ENCODE data around the gene ZNF385D.

DNA sequence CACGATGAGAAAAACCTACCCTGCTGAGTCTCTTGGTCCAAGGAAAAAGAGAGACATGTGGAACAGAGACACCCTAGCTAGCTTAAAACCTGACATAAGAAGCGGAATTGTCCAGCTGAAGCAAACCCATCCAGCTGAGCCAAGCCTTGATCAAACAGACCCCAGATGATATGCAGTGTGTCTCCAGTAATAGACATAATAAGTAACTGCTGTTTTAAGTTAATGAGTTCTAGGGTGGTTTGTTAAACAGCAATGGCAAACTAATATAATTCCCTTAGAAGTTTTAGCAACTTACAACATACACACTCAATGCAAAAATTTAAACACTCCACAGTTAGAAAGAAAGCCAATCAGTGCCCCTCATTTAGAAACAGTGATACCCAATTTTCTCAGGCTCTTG lies 26.8 kb upstream of the ZNF385D start:
- no peak for TF ChIP-seq POLR2A (IDR thresholded peaks at IDR 0.05)
- TF ChIP-seq, protein P1, sequence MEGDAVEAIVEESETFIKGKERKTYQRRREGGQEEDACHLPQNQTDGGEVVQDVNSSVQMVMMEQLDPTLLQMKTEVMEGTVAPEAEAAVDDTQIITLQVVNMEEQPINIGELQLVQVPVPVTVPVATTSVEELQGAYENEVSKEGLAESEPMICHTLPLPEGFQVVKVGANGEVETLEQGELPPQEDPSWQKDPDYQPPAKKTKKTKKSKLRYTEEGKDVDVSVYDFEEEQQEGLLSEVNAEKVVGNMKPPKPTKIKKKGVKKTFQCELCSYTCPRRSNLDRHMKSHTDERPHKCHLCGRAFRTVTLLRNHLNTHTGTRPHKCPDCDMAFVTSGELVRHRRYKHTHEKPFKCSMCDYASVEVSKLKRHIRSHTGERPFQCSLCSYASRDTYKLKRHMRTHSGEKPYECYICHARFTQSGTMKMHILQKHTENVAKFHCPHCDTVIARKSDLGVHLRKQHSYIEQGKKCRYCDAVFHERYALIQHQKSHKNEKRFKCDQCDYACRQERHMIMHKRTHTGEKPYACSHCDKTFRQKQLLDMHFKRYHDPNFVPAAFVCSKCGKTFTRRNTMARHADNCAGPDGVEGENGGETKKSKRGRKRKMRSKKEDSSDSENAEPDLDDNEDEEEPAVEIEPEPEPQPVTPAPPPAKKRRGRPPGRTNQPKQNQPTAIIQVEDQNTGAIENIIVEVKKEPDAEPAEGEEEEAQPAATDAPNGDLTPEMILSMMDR (IDR thresholded peaks at IDR 0.05) = no peak

All from thyroid gland (tissue), 4 donors.